ENCODE results near the gene FYN. TPM values are rescaled to one million over a fixed set of nuclear protein-coding genes. Genes with fewer than 3 reads are reported as not detected.

Gene FYN
- total RNA-seq, 2 donors from 2014 or later, result 78.9 to 98.7 TPM

- DNase-seq (ENCODE audit: low spot score), result no peak
- Histone ChIP-seq H3K36me3 (no peaks in the 10 kb centered on the region), H3K4me3 (no peak overlapping the region), H3K27ac (no peak overlapping the region), H3K9me3 (no peaks in the 10 kb centered on the region), H3K4me1 (peaks cover 0 to 48% of the 10 kb centered on the region in 2 donors), H3K27me3 (no peaks in the 10 kb centered on the region)
- TF ChIP-seq, protein P1, sequence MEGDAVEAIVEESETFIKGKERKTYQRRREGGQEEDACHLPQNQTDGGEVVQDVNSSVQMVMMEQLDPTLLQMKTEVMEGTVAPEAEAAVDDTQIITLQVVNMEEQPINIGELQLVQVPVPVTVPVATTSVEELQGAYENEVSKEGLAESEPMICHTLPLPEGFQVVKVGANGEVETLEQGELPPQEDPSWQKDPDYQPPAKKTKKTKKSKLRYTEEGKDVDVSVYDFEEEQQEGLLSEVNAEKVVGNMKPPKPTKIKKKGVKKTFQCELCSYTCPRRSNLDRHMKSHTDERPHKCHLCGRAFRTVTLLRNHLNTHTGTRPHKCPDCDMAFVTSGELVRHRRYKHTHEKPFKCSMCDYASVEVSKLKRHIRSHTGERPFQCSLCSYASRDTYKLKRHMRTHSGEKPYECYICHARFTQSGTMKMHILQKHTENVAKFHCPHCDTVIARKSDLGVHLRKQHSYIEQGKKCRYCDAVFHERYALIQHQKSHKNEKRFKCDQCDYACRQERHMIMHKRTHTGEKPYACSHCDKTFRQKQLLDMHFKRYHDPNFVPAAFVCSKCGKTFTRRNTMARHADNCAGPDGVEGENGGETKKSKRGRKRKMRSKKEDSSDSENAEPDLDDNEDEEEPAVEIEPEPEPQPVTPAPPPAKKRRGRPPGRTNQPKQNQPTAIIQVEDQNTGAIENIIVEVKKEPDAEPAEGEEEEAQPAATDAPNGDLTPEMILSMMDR (IDR thresholded peaks at IDR 0.05), result no peak
These were observed 134.0 kb downstream of the FYN start for GRCh38 chr6:111739257-111739696.

- H3K27ac ChIP-seq, result no peak overlapping the region
- H3K27me3 ChIP-seq, result no peaks in the 10 kb centered on the region
- TF ChIP-seq, protein P1 (IDR thresholded peaks at IDR 0.05), result no peak
- H3K4me3 ChIP-seq, result no peak overlapping the region
- no peaks in the 10 kb centered on the region for H3K9me3 ChIP-seq
- peaks cover under 1% of the 10 kb centered on the region for H3K36me3 ChIP-seq
- H3K4me1 ChIP-seq, result peaks cover 0 to 44% of the 10 kb centered on the region in 2 donors
- DNase-seq (ENCODE audit: low spot score), result no peak
These were observed 134.6 kb downstream of the FYN start for GRCh38 chr6:111738631-111739030.

DNA sequence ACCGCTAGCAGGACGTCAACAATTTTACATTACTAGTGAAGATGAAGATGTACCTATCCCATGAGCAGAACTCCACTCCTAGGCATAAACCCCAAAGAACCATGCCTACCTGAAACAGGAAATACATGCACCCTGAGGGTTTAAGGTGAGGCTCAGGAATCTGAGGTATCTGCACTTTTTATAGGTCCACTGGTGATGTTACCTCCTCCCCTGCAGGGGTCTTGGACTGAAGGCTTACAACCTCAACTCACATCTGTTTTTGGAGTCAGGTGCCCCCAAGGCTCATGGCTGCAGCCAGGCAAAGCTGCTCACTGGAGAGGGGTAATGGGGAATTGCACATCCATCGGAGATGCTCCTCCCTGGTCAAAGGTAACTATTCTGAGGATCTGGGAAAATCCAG, 135.1 kb downstream of the FYN start:
- Histone ChIP-seq H3K9me3 (peaks cover 0 to under 1% of the 10 kb centered on the region in 2 donors), H3K4me1 (peaks cover 0 to 40% of the 10 kb centered on the region in 2 donors), H3K36me3 (peaks cover 5% of the 10 kb centered on the region), H3K27me3 (no peaks in the 10 kb centered on the region), H3K4me3 (no peak overlapping the region), H3K27ac (no peak overlapping the region)
- TF ChIP-seq, protein P1 (IDR thresholded peaks at IDR 0.05), result no peak
- no peak for DNase-seq (ENCODE audit: low spot score)

DNA sequence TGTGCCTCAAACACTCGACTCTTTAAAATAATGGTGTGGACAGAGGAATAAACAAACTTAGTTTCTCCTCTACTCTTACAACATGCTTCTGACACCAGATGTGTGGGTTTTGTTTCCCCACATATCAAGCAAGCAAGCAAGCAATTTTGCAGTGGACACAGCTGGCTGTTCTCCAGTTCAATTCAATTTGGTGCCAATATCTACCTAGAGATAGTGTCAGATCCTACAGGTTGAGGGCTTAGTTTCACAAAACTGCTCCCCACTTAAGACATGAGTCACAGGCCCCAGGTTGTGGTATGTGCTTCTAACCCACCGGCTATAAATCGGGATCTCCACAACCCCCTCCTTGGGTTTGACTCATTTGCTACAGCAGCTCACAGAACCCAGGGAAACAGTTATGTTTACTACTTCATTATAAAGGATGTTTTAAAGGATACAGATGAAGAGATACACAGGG, 136.2 kb downstream of the FYN start:
- Histone ChIP-seq H3K27me3 (no peaks in the 10 kb centered on the region), H3K36me3 (peaks cover 7% of the 10 kb centered on the region), H3K27ac (no peak overlapping the region), H3K9me3 (peaks cover 0 to 10% of the 10 kb centered on the region in 2 donors), H3K4me3 (no peak overlapping the region), H3K4me1 (peaks cover 0 to 35% of the 10 kb centered on the region in 2 donors)
- TF ChIP-seq, protein P1 (IDR thresholded peaks at IDR 0.05), result no peak
- no peak for DNase-seq (ENCODE audit: low spot score)

GRCh38 chr6:111736005-111736608, 137.1 kb downstream of the FYN start:
- Histone ChIP-seq H3K9me3 (peaks cover 0 to 10% of the 10 kb centered on the region in 2 donors), H3K4me3 (no peak overlapping the region), H3K4me1 (peaks cover 0 to 43% of the 10 kb centered on the region in 2 donors), H3K36me3 (peaks cover 7% of the 10 kb centered on the region), H3K27ac (no peak overlapping the region), H3K27me3 (no peaks in the 10 kb centered on the region)
- DNase-seq (ENCODE audit: low spot score), result no peak
- TF ChIP-seq, protein P1 (IDR thresholded peaks at IDR 0.05), result no peak
